GM19395 (cell line): ENCODE results near the gene CPNE5.
"Not testable (repeated sequence)": the region's sequence is repeated elsewhere in the genome, so short reads cannot be mapped to it uniquely, and the experiment has no call there.

Experiments used
- ATAC-seq: cut with Tn5 transposase; IDR thresholded peaks from one replicate; pipeline ENCODE4 v1.9.1; 2021; ENCODE audit warnings: mild to moderate bottlenecking, moderate library complexity; ENCODE audit not compliant: unreplicated experiment

The CPNE5 gene

GRCh38 chr6:36817176-36817817 is 21.9 kb downstream of the CPNE5 start:
- ATAC-seq, result no peak

- ATAC-seq, result no peak
Observed at GRCh38 chr6:36815962-36816735, 23.1 kb downstream of the CPNE5 start.

- ATAC-seq, result no peak
Observed at GRCh38 chr6:36814249-36814648, 25.0 kb downstream of the CPNE5 start.

DNA sequence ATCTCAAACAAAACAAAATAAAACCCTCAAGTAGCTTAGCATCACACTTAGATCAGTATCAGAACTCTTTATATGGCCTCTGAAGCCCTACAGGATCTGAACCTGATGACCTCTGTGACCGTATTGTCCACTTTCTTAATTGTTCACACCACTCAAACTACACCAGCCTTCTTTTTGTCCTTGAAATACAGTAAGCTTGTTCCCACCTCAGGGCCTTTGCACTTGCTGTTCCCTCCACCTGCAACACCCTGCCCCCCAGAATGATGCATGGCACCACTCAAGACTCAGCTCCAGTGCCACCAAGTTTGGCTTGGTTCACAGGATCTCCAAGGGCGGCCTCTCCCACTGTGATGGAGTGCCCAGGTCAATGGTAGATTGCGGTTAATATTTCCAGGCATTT is 25.7 kb downstream of the CPNE5 start:
- ATAC-seq, result no peak

DNA sequence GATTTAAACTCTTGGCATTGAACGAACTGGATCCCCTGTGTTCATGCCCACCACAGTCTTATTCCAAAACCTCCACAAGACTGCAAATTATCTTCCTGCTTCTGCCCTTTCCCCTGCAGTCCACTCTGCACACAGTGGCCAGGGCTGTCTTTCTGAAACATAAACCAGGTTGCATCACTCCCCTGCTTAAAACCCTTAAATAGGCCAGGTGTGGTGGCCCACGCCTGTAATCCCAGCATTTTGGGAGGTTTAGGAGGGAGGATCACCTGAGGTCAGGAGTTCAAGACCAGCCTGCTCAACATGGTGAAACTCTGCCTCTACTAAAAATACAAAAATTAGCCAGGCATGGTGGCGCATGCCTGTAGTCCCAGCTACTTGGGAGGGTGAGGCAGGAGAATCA is 26.2 kb downstream of the CPNE5 start:
- ATAC-seq, result not testable (repeated sequence)

DNA sequence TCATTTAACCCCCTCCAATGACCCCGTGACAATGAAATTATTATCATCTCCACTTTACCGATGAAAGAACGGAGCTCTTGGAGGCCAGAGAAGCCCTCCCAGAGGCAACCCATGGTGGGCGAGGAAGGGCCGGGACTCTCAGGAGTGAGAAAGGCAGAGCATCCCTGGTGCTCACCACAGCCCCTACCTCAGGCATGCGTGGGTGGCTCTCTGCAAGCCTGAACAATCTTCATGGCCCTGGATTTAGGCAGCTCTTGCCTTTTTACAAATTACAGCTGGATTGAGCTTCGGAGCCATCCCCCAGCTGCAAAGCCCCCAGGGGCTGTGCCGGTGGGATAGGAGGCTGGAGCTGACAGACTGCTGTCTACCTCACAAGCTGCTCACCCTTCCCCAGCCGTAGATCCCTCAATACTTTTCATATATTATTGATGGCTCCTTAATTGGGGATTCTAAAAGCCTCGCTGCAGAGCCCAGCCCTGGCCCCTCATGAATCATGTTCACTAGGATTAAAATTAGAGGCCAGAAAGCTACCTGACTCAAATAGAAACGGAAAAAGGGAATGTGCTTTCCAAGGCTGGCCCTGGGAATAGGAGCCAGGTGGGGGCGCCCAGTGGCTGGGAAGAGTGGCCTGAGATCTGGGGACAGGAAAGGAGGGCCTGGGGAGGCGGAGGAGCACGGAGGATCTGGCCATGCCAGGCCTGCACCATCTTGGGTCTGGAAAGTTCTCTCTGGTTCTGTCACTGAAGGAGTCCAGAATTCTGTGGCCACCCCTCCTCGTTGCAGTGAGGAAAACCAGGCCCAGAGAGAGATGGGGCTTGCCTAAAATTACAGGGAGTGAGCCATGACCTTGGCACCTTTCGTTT is 29.1 kb downstream of the CPNE5 start:
- no peak for ATAC-seq

DNA sequence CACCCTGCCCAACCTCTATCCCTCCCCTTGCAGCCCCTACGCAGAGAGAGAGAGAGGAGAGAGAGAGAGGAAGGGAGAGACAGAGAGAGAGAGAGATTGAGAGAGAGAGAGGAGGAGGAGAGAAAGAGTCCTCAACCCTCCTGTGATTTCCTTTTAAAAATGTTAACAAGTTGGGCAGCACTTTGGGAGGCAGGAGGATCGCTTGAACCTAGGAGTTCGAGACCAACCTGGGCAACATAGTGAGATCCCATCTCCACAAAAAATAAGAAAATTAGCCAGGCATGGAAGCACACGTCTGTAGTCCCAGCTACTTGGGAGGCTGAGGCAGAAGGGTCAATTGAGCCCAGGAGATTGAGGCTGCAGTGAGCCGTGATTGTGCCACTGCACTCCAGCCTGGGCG is 30.1 kb downstream of the CPNE5 start:
- no peak for ATAC-seq

- no peak for ATAC-seq
Observed at GRCh38 chr6:36808634-36809033, 30.6 kb downstream of the CPNE5 start.

GRCh38 chr6:36807750-36808149 is 31.5 kb downstream of the CPNE5 start:
- no peak for ATAC-seq

GRCh38 chr6:36807143-36807542 is 32.1 kb downstream of the CPNE5 start:
- ATAC-seq, result no peak

GRCh38 chr6:36805917-36806316 is 33.3 kb downstream of the CPNE5 start:
- ATAC-seq, result no peak

GRCh38 chr6:36805096-36805797 is 34.0 kb downstream of the CPNE5 start:
- ATAC-seq, result no peak

GRCh38 chr6:36804563-36804962 is 34.7 kb downstream of the CPNE5 start:
- ATAC-seq, result no peak

GRCh38 chr6:36803908-36804307 is 35.3 kb downstream of the CPNE5 start:
- no peak for ATAC-seq

DNA sequence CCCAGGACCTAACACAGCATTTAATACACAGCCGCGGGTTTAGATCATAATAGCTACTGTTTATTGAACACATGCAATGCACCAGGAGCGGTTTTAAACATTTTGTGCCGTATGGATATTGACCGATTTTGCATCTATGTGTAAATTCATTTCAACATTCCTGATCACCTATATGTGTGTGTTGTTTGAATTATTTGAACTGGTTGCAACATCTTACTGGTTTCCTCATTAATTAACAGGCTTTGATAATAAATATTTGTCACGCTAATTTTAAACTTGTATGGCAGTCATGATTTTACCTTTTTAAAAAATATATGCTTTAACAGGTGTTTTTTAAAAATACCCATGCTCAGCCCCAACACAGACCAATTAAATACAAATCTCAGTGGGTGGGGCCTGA is 35.8 kb downstream of the CPNE5 start:
- no peak for ATAC-seq

DNA sequence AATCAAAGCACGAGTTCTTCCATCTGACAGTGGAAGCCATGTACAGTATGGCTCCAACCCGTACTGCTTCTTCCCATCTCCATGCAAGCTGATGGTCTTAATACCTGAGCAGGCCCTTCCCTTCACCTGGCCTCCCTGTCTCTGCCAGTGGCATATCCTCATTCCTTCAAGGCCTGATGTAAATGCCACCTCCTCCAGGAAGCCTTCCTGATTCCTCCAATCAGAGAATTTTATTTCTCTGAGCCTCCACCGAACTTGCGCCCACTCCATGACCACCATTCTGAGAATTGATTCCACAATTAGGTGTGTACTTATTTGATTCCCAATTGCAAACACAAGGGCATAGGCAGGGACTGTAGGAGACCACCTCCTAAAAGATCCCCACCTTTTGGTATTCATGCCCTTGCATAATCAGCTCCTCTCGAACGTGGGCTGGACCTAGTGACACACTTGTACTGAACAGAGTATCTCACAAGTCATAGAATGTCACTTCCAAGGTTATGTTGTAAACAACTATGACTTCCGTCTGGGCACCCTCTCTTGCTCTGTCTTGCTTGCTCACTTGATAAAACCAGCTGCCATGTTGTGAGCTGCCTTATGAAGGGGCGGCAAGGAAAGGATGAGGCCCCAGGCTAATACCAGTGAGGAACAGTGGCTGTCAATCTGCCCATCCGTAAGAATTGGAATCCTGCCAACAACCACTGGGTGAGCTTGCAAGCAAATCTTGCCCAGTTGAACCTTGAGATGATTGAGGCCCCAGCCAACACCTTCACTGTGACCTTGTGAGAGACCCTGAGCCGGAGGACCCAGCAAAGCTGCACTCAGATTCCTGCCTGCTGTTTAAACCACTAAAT is 38.8 kb downstream of the CPNE5 start:
- no peak for ATAC-seq

- ATAC-seq, result no peak
Observed at GRCh38 chr6:36798852-36799251, 40.4 kb downstream of the CPNE5 start.

DNA sequence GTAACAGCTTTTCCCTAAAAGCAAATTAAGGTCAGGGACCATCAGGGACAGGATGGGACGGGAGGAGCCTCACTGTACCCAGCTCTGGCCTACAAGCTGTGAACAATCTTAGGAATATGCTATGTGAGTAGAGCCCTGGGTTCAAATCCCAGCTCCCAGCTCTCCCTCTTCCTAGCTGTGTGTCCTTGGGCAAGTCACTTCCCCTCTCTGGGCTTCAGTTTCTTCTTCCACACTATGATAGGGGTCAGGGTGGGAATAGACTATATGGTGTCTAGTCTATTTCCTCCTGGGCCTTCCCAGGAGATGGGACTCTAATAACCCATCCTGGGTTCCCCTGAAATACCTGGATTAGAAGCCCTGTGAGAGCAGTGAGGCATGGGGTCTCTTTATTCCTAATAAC is 41.6 kb downstream of the CPNE5 start:
- ATAC-seq, result no peak

- ATAC-seq, result no peak
Observed at GRCh38 chr6:36797055-36797454, 42.2 kb downstream of the CPNE5 start.

DNA sequence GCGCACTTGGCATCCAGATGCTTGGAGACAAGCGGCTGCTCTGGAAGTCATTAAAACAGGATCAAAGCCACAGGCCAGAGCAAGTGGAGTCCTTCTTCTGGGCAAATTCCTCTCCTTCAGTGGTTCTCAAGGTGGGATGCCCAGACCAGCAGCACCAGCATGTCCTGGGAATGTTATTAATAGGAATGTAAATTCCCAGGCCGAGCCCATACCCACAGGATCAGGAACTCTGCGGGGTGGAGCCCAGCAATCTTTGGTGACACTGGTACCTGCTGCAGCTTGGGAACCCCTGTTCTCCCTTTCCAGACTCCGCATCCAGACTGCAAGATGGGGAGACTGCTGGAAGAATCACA is 44.6 kb downstream of the CPNE5 start:
- no peak for ATAC-seq
